Left ventricle myocardium superior (tissue), 1 donor: ENCODE data around the gene ACOT9. TPM values are rescaled to one million over a fixed set of nuclear protein-coding genes. Genes with fewer than 3 reads are reported as not detected.
A peak's percentile ranks its signal among the peaks of the same experiment; 100 is the strongest.
"Not testable (repeated sequence)": the region's sequence is repeated elsewhere in the genome, so short reads cannot be mapped to it uniquely, and the experiment has no call there.

Experiments used
- ATAC-seq: fragments of 200-7000 bp; cut with Tn5 transposase; one replicate; pipeline ENCODE4 v1.9.1; 2020; ENCODE audit warnings: mild to moderate bottlenecking, moderate library complexity
- DNase-seq: peaks from one replicate; pipeline ENCODE4 v3.0.0-alpha.2; 2020
- intact Hi-C: fragments of 100-400 bp; cut with micrococcal nuclease; formaldehyde crosslinking; loops from one replicate; pipeline ENCODE4 v1.11.0; 2022
- total RNA-seq: library from RNA; stranded (reverse); fragmentation: NEBNext Ultra II Directional; extraction: Animal tissue kit (Norgen Biotek cat#: 25700); gene quantifications from one replicate; pipeline ENCODE4 v1.2.1, GENCODE V29; 2021
- donor health status: DM: no; HTN: yes; CAD: no; lungs with severe emphysema.

The ACOT9 gene
- total RNA-seq, 1 donor from 2014 or later: 41.8 TPM

GRCh38 chrX:23771086-23771485, 28.0 kb upstream of the ACOT9 start:
- intact Hi-C loops, ATAC-seq, DNase-seq: not testable (repeated sequence)

GRCh38 chrX:23770142-23770541, 27.1 kb upstream of the ACOT9 start:
- intact Hi-C loops: no loop called here
- DNase-seq (no peak), ATAC-seq (no peak)

GRCh38 chrX:23766650-23767551, 23.8 kb upstream of the ACOT9 start:
- intact Hi-C loops: no loop called here
- ATAC-seq (no peak), DNase-seq (no peak)

- ATAC-seq: no peak
- DNase-seq: no peak
- intact Hi-C loops: no loop called here
Measured at GRCh38 chrX:23765868-23766267, 22.8 kb upstream of the ACOT9 start.

GRCh38 chrX:23765449-23765848, 22.4 kb upstream of the ACOT9 start:
- ATAC-seq (no peak), DNase-seq (no peak)
- intact Hi-C loops: no loop called here

- intact Hi-C loops: no loop called here
- ATAC-seq (no peak), DNase-seq (no peak)
Measured at GRCh38 chrX:23764188-23764984, 21.3 kb upstream of the ACOT9 start.

GRCh38 chrX:23759821-23760220, 16.7 kb upstream of the ACOT9 start:
- DNase-seq (no peak), ATAC-seq (no peak)
- intact Hi-C loops: no loop called here

GRCh38 chrX:23756165-23756564, 13.1 kb upstream of the ACOT9 start:
- peak; percentile 47 for DNase-seq
- ATAC-seq: no peak
- intact Hi-C loops: no loop called here

GRCh38 chrX:23754664-23755063, 11.6 kb upstream of the ACOT9 start:
- DNase-seq (no peak), ATAC-seq (no peak)
- intact Hi-C loops: no loop called here

GRCh38 chrX:23752740-23753415, 9.8 kb upstream of the ACOT9 start:
- no peak for ATAC-seq
- no peak for DNase-seq
- intact Hi-C loops: no loop called here

- ATAC-seq (no peak), DNase-seq (no peak)
- intact Hi-C loops: no loop called here
Measured at GRCh38 chrX:23749576-23749975, 6.5 kb upstream of the ACOT9 start.

- DNase-seq: no peak
- ATAC-seq: no peak
- intact Hi-C loops: no loop called here
Measured at GRCh38 chrX:23749129-23749528, 6.1 kb upstream of the ACOT9 start.

- DNase-seq: no peak
- intact Hi-C loops: no loop called here
- ATAC-seq: no peak
Measured at GRCh38 chrX:23745786-23746185, 2.7 kb upstream of the ACOT9 start.

GRCh38 chrX:23743623-23743971, 521 bp upstream of the ACOT9 start:
- DNase-seq, ATAC-seq, intact Hi-C loops: not testable (repeated sequence)

- no peak for DNase-seq
- peak; percentile 84 for ATAC-seq
- intact Hi-C loops: no loop called here
Measured at GRCh38 chrX:23742174-23742696, 841 bp downstream of the ACOT9 start.

- no peak for ATAC-seq
- no peak for DNase-seq
- intact Hi-C loops: no loop called here
Measured at GRCh38 chrX:23737413-23737812, 5.7 kb downstream of the ACOT9 start.

GRCh38 chrX:23736030-23736429, 7.0 kb downstream of the ACOT9 start:
- no peak for DNase-seq
- ATAC-seq: no peak
- intact Hi-C loops: no loop called here

- intact Hi-C loops: no loop called here
- DNase-seq (no peak), ATAC-seq (no peak)
Measured at GRCh38 chrX:23732704-23733103, 10.4 kb downstream of the ACOT9 start.

- DNase-seq: no peak
- ATAC-seq: no peak
- intact Hi-C loops: no loop called here
Measured at GRCh38 chrX:23731951-23732350, 11.1 kb downstream of the ACOT9 start.

GRCh38 chrX:23729214-23729613, 13.9 kb downstream of the ACOT9 start:
- no peak for DNase-seq
- no peak for ATAC-seq
- intact Hi-C loops: no loop called here
